Erythroblast (primary cell): Measurements from ENCODE around the gene TVP23A.

ENCODE experiments used
- GATA1 ChIP-seq: IDR thresholded peaks from 2 replicates; pipeline ENCODE4 v1.6.1; 2011; ENCODE audit warnings: low read depth, mild to moderate bottlenecking, control low read depth, low read length, moderate library complexity
- POLR2A ChIP-seq: IDR thresholded peaks from 2 replicates; pipeline ENCODE4 v1.6.1; 2011; ENCODE audit warnings: mild to moderate bottlenecking, low read length

DNA sequence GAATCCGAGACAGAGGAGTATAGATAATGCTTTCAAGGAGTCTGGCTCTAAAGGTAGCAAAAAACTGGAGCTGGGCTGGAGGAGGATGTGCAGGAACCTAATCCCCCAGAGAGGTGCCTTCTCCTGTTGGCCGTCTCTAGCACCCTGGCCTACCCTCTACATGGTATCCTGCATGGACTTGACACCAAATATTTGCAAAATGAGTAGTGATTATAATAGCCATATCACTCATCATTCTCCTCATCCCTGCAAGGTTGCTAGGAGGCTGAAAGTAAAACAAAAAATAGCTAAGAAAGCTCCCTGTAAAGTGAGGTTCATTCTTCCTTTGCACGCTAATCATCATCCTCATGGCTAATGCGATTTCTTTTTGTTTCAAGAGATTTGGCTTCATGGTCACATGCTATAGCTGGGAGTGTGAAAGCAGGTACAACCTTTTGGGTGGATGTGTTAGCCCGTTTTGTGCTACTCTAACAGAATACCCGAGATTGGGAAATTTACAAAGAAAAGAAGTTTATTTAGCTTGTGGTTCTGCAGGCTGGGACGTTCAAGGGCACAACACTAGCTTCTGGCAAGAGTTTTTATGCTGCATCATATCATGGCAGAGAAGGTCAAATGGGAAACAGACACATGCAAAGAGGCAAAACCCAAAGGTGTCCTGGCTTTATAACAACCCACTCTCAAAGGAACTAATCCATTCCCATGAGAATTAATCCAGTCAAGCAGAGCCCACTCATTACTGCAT is 31.3 kb upstream of the TVP23A start:
- TF ChIP-seq POLR2A = no peak
- TF ChIP-seq GATA1 = no peak
